Inferior parietal cortex (tissue), 1 donor: ENCODE data around the gene HS3ST3A1.

Experiments used
- DNase-seq: peaks from one replicate; pipeline ENCODE4 v3.0.0-alpha.2; 2016; ENCODE audit errors: extremely low spot score

HS3ST3A1 gene

GRCh38 chr17:13491916-13492736, 109.6 kb downstream of the HS3ST3A1 start:
- no peak for DNase-seq

GRCh38 chr17:13491491-13491890, 110.2 kb downstream of the HS3ST3A1 start:
- no peak for DNase-seq

- no peak for DNase-seq
Measured at GRCh38 chr17:13490906-13491482, 110.7 kb downstream of the HS3ST3A1 start.

- no peak for DNase-seq
Measured at GRCh38 chr17:13490427-13490826, 111.3 kb downstream of the HS3ST3A1 start.

- no peak for DNase-seq
Measured at GRCh38 chr17:13485327-13485726, 116.4 kb downstream of the HS3ST3A1 start.

- no peak for DNase-seq
Measured at GRCh38 chr17:13484020-13484419, 117.7 kb downstream of the HS3ST3A1 start.

GRCh38 chr17:13480877-13481276, 120.9 kb downstream of the HS3ST3A1 start:
- DNase-seq, result no peak

- DNase-seq, result no peak
Measured at GRCh38 chr17:13478326-13478830, 123.4 kb downstream of the HS3ST3A1 start.

GRCh38 chr17:13477180-13477611, 124.5 kb downstream of the HS3ST3A1 start:
- DNase-seq, result no peak

GRCh38 chr17:13476720-13477119, 125.0 kb downstream of the HS3ST3A1 start:
- no peak for DNase-seq

GRCh38 chr17:13475574-13476223, 126.0 kb downstream of the HS3ST3A1 start:
- no peak for DNase-seq

- DNase-seq, result no peak
Measured at GRCh38 chr17:13474073-13474800, 127.5 kb downstream of the HS3ST3A1 start.

- DNase-seq, result no peak
Measured at GRCh38 chr17:13465678-13466077, 136.1 kb downstream of the HS3ST3A1 start.

GRCh38 chr17:13462673-13463124, 139.0 kb downstream of the HS3ST3A1 start:
- no peak for DNase-seq

GRCh38 chr17:13462146-13462545, 139.6 kb downstream of the HS3ST3A1 start:
- no peak for DNase-seq

- no peak for DNase-seq
Measured at GRCh38 chr17:13460261-13461000, 141.3 kb downstream of the HS3ST3A1 start.

- DNase-seq, result no peak
Measured at GRCh38 chr17:13457783-13458182, 143.9 kb downstream of the HS3ST3A1 start.
